OCI-LY7 (cell line): ENCODE data around the gene FAM81A. TPM values are rescaled to one million over a fixed set of nuclear protein-coding genes. Genes with fewer than 3 reads are reported as not detected.

Source experiments
- BruUV-seq: library from RNA; stranded (reverse); fragments of 400-500 nt; replicated peaks from 2 replicates; lab custom pipeline; 2021; lab: Mats Ljungman, UMichigan
- CTCF ChIA-PET: fragments of 300-600 bp; sonication (Branson Sonifier 250); formaldehyde crosslinking; loops from one replicate; lab custom pipeline; 2022; ENCODE audit warnings: antibody characterized with exemption; ENCODE audit not compliant: unreplicated experiment; lab: Charles Lee
- POLR2A ChIA-PET: fragments of 300-600 bp; sonication (Branson Sonifier 250); formaldehyde crosslinking; loops from one replicate; lab custom pipeline; 2022; ENCODE audit warnings: antibody characterized with exemption; lab: Charles Lee
- DNase-seq: peaks from one replicate; pipeline ENCODE4 v3.0.0-alpha.2; 2015; ENCODE audit warnings: low spot score
- H2AFZ ChIP-seq: fragments of 200-600 bp; sonication (generic), shearing (Covaris generic); 2 replicates; pipeline ENCODE4 v1.6.1; 2014; ENCODE audit warnings: mild to moderate bottlenecking, antibody characterized with exemption, low read length, moderate library complexity
- H3K27ac ChIP-seq: fragments of 200-600 bp; sonication (generic); 2 replicates; pipeline ENCODE4 v1.5.1; 2014; ENCODE audit warnings: mixed run types, low read depth, mild to moderate bottlenecking, moderate library complexity, low read length, inconsistent platforms; ENCODE audit not compliant: poor library complexity, severe bottlenecking
- H3K36me3 ChIP-seq: fragments of 200-600 bp; sonication (generic); 2 replicates; pipeline ENCODE4 v1.6.1; 2014; ENCODE audit warnings: mild to moderate bottlenecking, antibody characterized with exemption, low read length, moderate library complexity, mixed read lengths; ENCODE audit not compliant: insufficient read depth
- H3K4me1 ChIP-seq: fragments of 200-600 bp; sonication (generic); 2 replicates; pipeline ENCODE4 v1.5.1; 2014; ENCODE audit warnings: mild to moderate bottlenecking, low read length; ENCODE audit not compliant: insufficient read depth, poor library complexity, severe bottlenecking
- H3K4me2 ChIP-seq: fragments of 200-600 bp; sonication (generic); 2 replicates; pipeline ENCODE4 v1.6.1; 2014; ENCODE audit warnings: mild to moderate bottlenecking, low read length
- H3K4me3 ChIP-seq: fragments of 200-600 bp; sonication (generic); 2 replicates; pipeline ENCODE4 v1.5.1; 2014; ENCODE audit warnings: mild to moderate bottlenecking, low read depth, low read length; ENCODE audit not compliant: poor library complexity, severe bottlenecking
- H3K79me2 ChIP-seq: fragments of 200-600 bp; sonication (generic); 2 replicates; pipeline ENCODE4 v1.6.1; 2016; ENCODE audit warnings: low read depth, mild to moderate bottlenecking, low read length, moderate library complexity, mixed read lengths; ENCODE audit not compliant: insufficient read depth
- H3K9me2 ChIP-seq: fragments of 200-600 bp; sonication (generic); 2 replicates; pipeline ENCODE4 v1.6.1; 2016; ENCODE audit warnings: mild to moderate bottlenecking, low read length, mixed read lengths; ENCODE audit not compliant: insufficient read depth
- H3K9me3 ChIP-seq: fragments of 200-600 bp; sonication (generic); 2 replicates; pipeline ENCODE4 v1.6.1; 2014; ENCODE audit warnings: mild to moderate bottlenecking, mixed run types, low read length, mixed read lengths
- H4K20me1 ChIP-seq: fragments of 200-600 bp; sonication (generic); 2 replicates; pipeline ENCODE4 v1.6.1; 2014; ENCODE audit warnings: mild to moderate bottlenecking, antibody characterized with exemption, low read length, moderate library complexity, mixed read lengths; ENCODE audit not compliant: insufficient read depth
- CTCF ChIP-seq: fragments of 200-600 bp; sonication (generic); conservative IDR thresholded peaks from 2 replicates; pipeline ENCODE4 v1.5.1; 2014; ENCODE audit warnings: mild to moderate bottlenecking, antibody characterized with exemption, low read length, moderate library complexity, mixed read lengths
- EZH2phosphoT487 ChIP-seq: fragments of 200-600 bp; sonication (generic); IDR thresholded peaks from 2 replicates; pipeline ENCODE4 v1.6.1; 2018; ENCODE audit warnings: low read depth, borderline replicate concordance, mild to moderate bottlenecking, mixed run types, antibody characterized with exemption, low read length, moderate library complexity, mixed read lengths
- intact Hi-C: fragments of 100-400 bp; cut with micrococcal nuclease; formaldehyde crosslinking; loops from one replicate; pipeline ENCODE4 v1.10.0; 2022; ENCODE audit not compliant: unreplicated experiment
- total RNA-seq, 2 experiments: library from RNA; depleted of rRNA in 1 of 2; stranded (reverse); fragments of >200 nt in 1 of 2; shearing (Covaris generic) in 1 of 2; gene quantifications; 2 replicates each; pipeline ENCODE4 v1.2.3, GENCODE V29; 2014 to 2022

FAM81A gene
- total RNA-seq, 2 experiments from 2014 or later = 11.6 to 37.4 TPM

GRCh38 chr15:59516655-59517461, 78.9 kb downstream of the FAM81A start:
- peaks cover 29% of the 10 kb centered on the region for H3K4me1 ChIP-seq
- H2AFZ ChIP-seq = peak overlapping the region; percentile 99
- CTCF ChIA-PET = interaction anchor here (0.7 to 2.0 kb wide), 3 partner anchors 8 to 12 kb away, joined by 3 to 4 read pairs (median 3); no protein-coding TSS in a partner anchor
- H3K9me2 ChIP-seq = no peaks in the 10 kb centered on the region
- POLR2A ChIA-PET = interaction anchor here (0.6 to 4.0 kb wide), 15 partner anchors 10 to 933 kb away, joined by 3 to 23 read pairs (median 6); partner anchors contain the start of gene RNF111
- TSS peak; percentile 69 for BruUV-seq
- peak overlapping the region; percentile 35 for H3K4me3 ChIP-seq
- no peaks in the 10 kb centered on the region; the same call in 1 of the 2 replicates for H3K9me3 ChIP-seq
- H4K20me1 ChIP-seq = no peaks in the 10 kb centered on the region
- H3K36me3 ChIP-seq = no peaks in the 10 kb centered on the region
- TF ChIP-seq EZH2phosphoT487 (no peak), CTCF (no peak)
- intact Hi-C loops = no loop called here
- peak overlapping the region; percentile 78 for H3K27ac ChIP-seq
- H3K79me2 ChIP-seq = no peaks in the 10 kb centered on the region
- DNase-seq = peak; percentile 73
- H3K4me2 ChIP-seq = peak overlapping the region; percentile 70

- BruUV-seq = no TSS peak
- ChIA-PET CTCF (interaction anchor here (1.0 kb wide), 1 partner anchor 10 kb away, joined by 3 read pairs; no protein-coding TSS in a partner anchor), POLR2A (interaction anchor here (0.7 to 0.8 kb wide), 2 partner anchors 96 to 177 kb away, joined by 3 to 6 read pairs; no protein-coding TSS in a partner anchor)
- DNase-seq = no peak
- no peaks in the 10 kb centered on the region for H4K20me1 ChIP-seq
- H2AFZ ChIP-seq = no peak overlapping the region
- intact Hi-C loops = no loop called here
- H3K36me3 ChIP-seq = no peaks in the 10 kb centered on the region
- H3K4me1 ChIP-seq = peaks cover 46% of the 10 kb centered on the region
- TF ChIP-seq CTCF (no peak), EZH2phosphoT487 (no peak)
- no peaks in the 10 kb centered on the region for H3K79me2 ChIP-seq
- no peak overlapping the region for H3K27ac ChIP-seq
- H3K4me2 ChIP-seq = no peak overlapping the region
- no peaks in the 10 kb centered on the region; the same call in 1 of the 2 replicates for H3K9me3 ChIP-seq
- no peak overlapping the region for H3K4me3 ChIP-seq
- H3K9me2 ChIP-seq = no peaks in the 10 kb centered on the region
Observed at GRCh38 chr15:59519329-59519728, 81.3 kb downstream of the FAM81A start.
